ENCODE data around the gene SLC13A5. TPM values are rescaled to one million over a fixed set of nuclear protein-coding genes. Genes with fewer than 3 reads are reported as not detected.

The SLC13A5 gene
- total RNA-seq, 1 donor, result not detected

- no peak for DNase-seq (ENCODE audit: low read depth)
- H3K4me3 ChIP-seq (ENCODE audit: low read depth, low read length), result no peak overlapping the region
- TF ChIP-seq CTCF (IDR thresholded peaks at IDR 0.05; ENCODE audit: insufficient read depth, low read depth, low read length), result no peak
These were observed 76.3 kb downstream of the SLC13A5 start for GRCh38 chr17:6636616-6637457.

GRCh38 chr17:6636105-6636504 lies 77.1 kb downstream of the SLC13A5 start:
- DNase-seq (ENCODE audit: low read depth), result no peak
- TF ChIP-seq CTCF (IDR thresholded peaks at IDR 0.05; ENCODE audit: insufficient read depth, low read depth, low read length), result no peak

More at GRCh38 chr17:6636105-6636504, 77.1 kb downstream of the SLC13A5 start:
- H3K4me3 ChIP-seq (ENCODE audit: low read depth, low read length), result no peak overlapping the region

Small RNA genes lying within 50 kb of the gene (small RNA-seq; reads per million reads assigned to genes)
- not detected for gene AC004706.2
- not detected for gene MIR4520-1

Other genes with a start within 250 kb of the SLC13A5 start
- under 0.01 and 0.64 TPM in 2 replicates for gene PITPNM3, start 156.8 kb downstream of the SLC13A5 start, total RNA-seq
- 16.1 and 23.3 TPM in 2 replicates for gene KIAA0753, start 72.7 kb downstream of the SLC13A5 start, total RNA-seq
- 72.2 and 74.3 TPM in 2 replicates for gene TXNDC17, start 72.3 kb downstream of the SLC13A5 start, total RNA-seq
- gene MED31, start 61.8 kb downstream of the SLC13A5 start, total RNA-seq, result 10.0 and 14.2 TPM in 2 replicates
- 0.43 and 0.97 TPM in 2 replicates for gene C17orf100, start 61.6 kb downstream of the SLC13A5 start, total RNA-seq
- 45.8 and 58.3 TPM in 2 replicates for gene XAF1, start 42.7 kb upstream of the SLC13A5 start, total RNA-seq
- gene FBXO39, start 62.8 kb upstream of the SLC13A5 start, total RNA-seq, result under 0.01 and 0.32 TPM in 2 replicates
- gene TEKT1, start 118.4 kb upstream of the SLC13A5 start, total RNA-seq, result not detected in 2 replicates

Measured in fibroblast of villous mesenchyme (primary cell).